IMR-90 (cell line): ENCODE measurements around the gene ZNF667. TPM values are rescaled to one million over a fixed set of nuclear protein-coding genes. Genes with fewer than 3 reads are reported as not detected.
A peak's percentile ranks its signal among the peaks of the same experiment; 100 is the strongest.

Experiments
- ATAC-seq: fragments of 200-7000 bp; cut with Tn5 transposase; 2 replicates; pipeline ENCODE4 v1.9.1; 2020; ENCODE audit warnings: low read depth, mild to moderate bottlenecking, moderate library complexity
- BruUV-seq: library from RNA; stranded (reverse); fragments of 400-500 nt; replicated peaks from 2 replicates; lab custom pipeline; 2021; lab: Mats Ljungman, UMichigan
- CTCF ChIA-PET: fragments of 300-600 bp; formaldehyde crosslinking; extraction: SDS; loops from one replicate; lab custom pipeline; 2021; ENCODE audit warnings: antibody characterized with exemption; lab: Yijun Ruan, JAX
- POLR2A ChIA-PET: fragments of 300-600 bp; sonication (Branson Sonifier 250); formaldehyde crosslinking; loops from one replicate; lab custom pipeline; 2022; ENCODE audit warnings: antibody characterized with exemption; ENCODE audit not compliant: unreplicated experiment; lab: Charles Lee
- DNase-seq: peaks from one replicate; pipeline ENCODE4 v3.0.0; 2013
- H2AFZ ChIP-seq: replicated peaks from 2 replicates; pipeline ENCODE3; 2013; ENCODE audit warnings: low read length, mild to moderate bottlenecking; ENCODE audit not compliant: poor library complexity
- H2AK5ac ChIP-seq: 2 replicates; pipeline ENCODE4 v1.6.1; 2013; ENCODE audit warnings: low read depth, low read length, inconsistent platforms
- H2AK9ac ChIP-seq: replicated peaks from 2 replicates; pipeline ENCODE3; 2013; ENCODE audit warnings: mild to moderate bottlenecking, low read depth, low read length, moderate library complexity; ENCODE audit not compliant: poor library complexity
- H2BK120ac ChIP-seq: 2 replicates; pipeline ENCODE4 v1.6.1; 2013; ENCODE audit warnings: low read depth, low read length, inconsistent platforms
- H2BK15ac ChIP-seq: 3 replicates; pipeline ENCODE4 v1.6.1; 2013; ENCODE audit warnings: low read depth, low read length, inconsistent platforms
- H2BK20ac ChIP-seq: 2 replicates; pipeline ENCODE4 v1.6.1; 2013; ENCODE audit warnings: low read depth, mild to moderate bottlenecking, inconsistent platforms, low read length, moderate library complexity
- H2BK5ac ChIP-seq: 2 replicates; pipeline ENCODE4 v1.6.1; 2013; ENCODE audit warnings: mild to moderate bottlenecking, low read depth, low read length, inconsistent platforms; ENCODE audit not compliant: poor library complexity, severe bottlenecking
- H3K14ac ChIP-seq: replicated peaks from 2 replicates; pipeline ENCODE4 v1.6.1; 2013; ENCODE audit warnings: low read depth, low read length, inconsistent platforms
- H3K18ac ChIP-seq: 2 replicates; pipeline ENCODE4 v1.6.1; 2013; ENCODE audit warnings: low read depth, low read length, control low read depth
- H3K23ac ChIP-seq: 2 replicates; pipeline ENCODE4 v1.6.1; 2013; ENCODE audit warnings: low read depth, low read length, inconsistent platforms
- H3K27ac ChIP-seq: 2 replicates; pipeline ENCODE4 v1.5.1; 2013; ENCODE audit warnings: mild to moderate bottlenecking, control low read depth, low read length; ENCODE audit not compliant: insufficient read depth
- H3K27me3 ChIP-seq: 2 replicates; pipeline ENCODE4 v1.6.1; 2013; ENCODE audit warnings: low read length; ENCODE audit not compliant: control insufficient read depth, insufficient read depth
- H3K36me3 ChIP-seq: 2 replicates; pipeline ENCODE4 v1.6.1; 2013; ENCODE audit warnings: low read length, mixed read lengths; ENCODE audit not compliant: control insufficient read depth, insufficient read depth
- H3K4ac ChIP-seq: 2 replicates; pipeline ENCODE4 v1.6.1; 2013; ENCODE audit warnings: low read depth, low read length, inconsistent platforms
- H3K4me1 ChIP-seq: 2 replicates; pipeline ENCODE4 v1.6.1; 2013; ENCODE audit warnings: low read length, mixed read lengths; ENCODE audit not compliant: control insufficient read depth, insufficient read depth
- H3K4me2 ChIP-seq: 2 replicates; pipeline ENCODE4 v1.6.1; 2013; ENCODE audit warnings: low read depth, mild to moderate bottlenecking, control low read depth, low read length, moderate library complexity
- H3K4me3 ChIP-seq: 2 replicates; pipeline ENCODE4 v1.5.1; 2013; ENCODE audit warnings: low read depth, mild to moderate bottlenecking, control low read depth, low read length, moderate library complexity; ENCODE audit not compliant: insufficient read depth
- H3K56ac ChIP-seq: 2 replicates; pipeline ENCODE4 v1.6.1; 2013; ENCODE audit warnings: low read length, inconsistent platforms; ENCODE audit not compliant: insufficient read depth; ENCODE audit errors: extremely low read depth
- H3K79me1 ChIP-seq, 2 experiments: 2 replicates each; pipeline ENCODE4 v1.6.1; 2013; ENCODE audit warnings: low read length in 2 of 2, inconsistent platforms in 1 of 2, low read depth in 1 of 2
- H3K9ac ChIP-seq: 2 replicates; pipeline ENCODE4 v1.6.1; 2013; ENCODE audit warnings: low read depth, low read length, control low read depth
- H3K9me1 ChIP-seq: 2 replicates; pipeline ENCODE4 v1.6.1; 2013; ENCODE audit warnings: low read length, inconsistent platforms; ENCODE audit not compliant: insufficient read depth
- H3K9me3 ChIP-seq: 2 replicates; pipeline ENCODE4 v1.6.1; 2013; ENCODE audit warnings: low read length; ENCODE audit not compliant: control insufficient read depth, insufficient read depth
- H4K20me1 ChIP-seq: 2 replicates; pipeline ENCODE4 v1.6.1; 2013; ENCODE audit warnings: low read length, inconsistent platforms; ENCODE audit not compliant: insufficient read depth
- H4K5ac ChIP-seq: 2 replicates; pipeline ENCODE4 v1.6.1; 2013; ENCODE audit warnings: mild to moderate bottlenecking, low read depth, low read length, control low read depth
- H4K8ac ChIP-seq, 2 experiments: 2 replicates each; pipeline ENCODE4 v1.6.1; 2013; ENCODE audit warnings: low read depth in 2 of 2, low read length in 2 of 2, control low read depth in 1 of 2, inconsistent platforms in 1 of 2
- H4K91ac ChIP-seq: 2 replicates; pipeline ENCODE4 v1.6.1; 2013; ENCODE audit warnings: low read depth, low read length, inconsistent platforms; ENCODE audit not compliant: insufficient read depth
- CEBPB ChIP-seq: IDR thresholded peaks from 2 replicates; pipeline ENCODE4 v1.6.1; 2012; ENCODE audit warnings: low read depth, low read length, improper control_type of control experiment
- ELK1 ChIP-seq: fragments of 150-350 bp; IDR thresholded peaks from 2 replicates; pipeline ENCODE4 v1.6.1; 2016; ENCODE audit warnings: low read depth, mild to moderate bottlenecking, low read length, moderate library complexity, borderline replicate concordance
- FOS ChIP-seq: fragments of 150-350 bp; IDR thresholded peaks from 2 replicates; pipeline ENCODE4 v1.6.1; 2016; ENCODE audit warnings: low read depth, low read length
- MAZ ChIP-seq: IDR thresholded peaks from 2 replicates; pipeline ENCODE4 v1.6.1; 2012; ENCODE audit warnings: low read depth, mild to moderate bottlenecking, low read length, improper control_type of control experiment, moderate library complexity, borderline replicate concordance
- MXI1 ChIP-seq: IDR thresholded peaks from 2 replicates; pipeline ENCODE4 v1.6.1; 2012; ENCODE audit warnings: low read depth, mild to moderate bottlenecking, low read length, moderate library complexity, borderline replicate concordance
- NFE2L2 ChIP-seq: fragments of 150-350 bp; IDR thresholded peaks from 2 replicates; pipeline ENCODE4 v1.6.1; 2016; ENCODE audit warnings: low read depth, mild to moderate bottlenecking, low read length
- POLR2A ChIP-seq: IDR thresholded peaks from 2 replicates; pipeline ENCODE4 v1.6.1; 2012; ENCODE audit warnings: mild to moderate bottlenecking, low read depth, low read length
- RAD21 ChIP-seq: IDR thresholded peaks from 2 replicates; pipeline ENCODE4 v1.6.1; 2012; ENCODE audit warnings: low read length, improper control_type of control experiment
- RFX5 ChIP-seq: IDR thresholded peaks from 2 replicates; pipeline ENCODE4 v1.8.0; 2012; ENCODE audit warnings: low read depth, mild to moderate bottlenecking, low read length, moderate library complexity
- SMC3 ChIP-seq: fragments of 150-350 bp; IDR thresholded peaks from 2 replicates; pipeline ENCODE4 v1.6.1; 2016; ENCODE audit warnings: low read depth, mild to moderate bottlenecking, antibody characterized with exemption, low read length, moderate library complexity
- USF2 ChIP-seq: fragments of 150-350 bp; IDR thresholded peaks from 2 replicates; pipeline ENCODE4 v1.6.1; 2017; ENCODE audit warnings: mild to moderate bottlenecking, antibody characterized with exemption, low read length, low read depth
- WGBS, 2 experiments: methylation state at CpG; one replicate each; pipeline versions ENCODE4 v1.1.5 to v1.1.7; 2013; ENCODE audit warnings: missing lambda C conversion rate in 2 of 2; ENCODE audit not compliant: insufficient read length in 1 of 2; ENCODE audit errors: extremely low coverage in 2 of 2; 5-methylcytosine and 5-hydroxymethylcytosine counted together
- dilution Hi-C: fragments of 300-500 bp; cut with HindIII; formaldehyde crosslinking; loops from one replicate; pipeline ENCODE4 v1.14.3; 2018; ENCODE audit warnings: low sequenced_read_pairs; ENCODE audit not compliant: unreplicated experiment
- in situ Hi-C: fragments of 300-500 bp; cut with MboI; formaldehyde crosslinking; loops from 3 replicates; pipeline ENCODE4 v1.14.3; 2019; ENCODE audit warnings: low sequenced_read_pairs, inconsistent platforms, mixed read lengths
- intact Hi-C: fragments of 100-400 bp; cut with micrococcal nuclease; formaldehyde crosslinking; loops from 2 replicates; pipeline ENCODE4 v1.10.0; 2022
- polyA plus RNA-seq, 3 experiments: library from polyadenylated mRNA; depleted of rRNA; stranded (reverse); fragments of >200 nt; gene quantifications; 2 replicates each; pipeline ENCODE4 v1.2.3, GENCODE V29; 2012; ENCODE audit warnings: low replicate concordance in 1 of 3
- total RNA-seq: library from RNA; depleted of rRNA; stranded (reverse); fragments of >200 nt; gene quantifications from 2 replicates; pipeline ENCODE4 v1.2.3, GENCODE V29; 2012

ZNF667 gene
- total and polyA plus RNA-seq, 2 of the 4 experiments (the other 2 are of a cell fraction), result 1.8 to 3.4 TPM

GRCh38 chr19:56403764-56404704 is 73.1 kb downstream of the ZNF667 start, which contains the start of gene ZNF583:
Gene ZNF583 (plus strand): TSS chr19:56404332. CDS start chr19:56407115, 2,783 bp downstream.
- Histone ChIP-seq H3K27ac (peak within 1 kb of the TSS; percentile 95), H3K36me3 (peaks cover 8% of the 10 kb centered on the region), H2BK15ac (peak within 1 kb of the TSS; percentile 93), H3K14ac (peak within 1 kb of the TSS; percentile 99), H2BK5ac (peak within 1 kb of the TSS; percentile 96), H3K56ac (peak within 1 kb of the TSS; percentile 94), H3K4ac (peak within 1 kb of the TSS; percentile 95), H3K9ac (peak within 1 kb of the TSS; percentile 95), H3K4me1 (no peaks in the 10 kb centered on the region), H3K4me2 (peak within 1 kb of the TSS; percentile 98), H2AK5ac (peak within 1 kb of the TSS; percentile 98), H3K27me3 (no peaks in the 10 kb centered on the region), H3K23ac (peak within 1 kb of the TSS; percentile 94), H4K91ac (peak within 1 kb of the TSS; percentile 98), H2AK9ac (peak within 1 kb of the TSS; percentile 97), H2BK120ac (peak within 1 kb of the TSS; percentile 97), H3K4me3 (peak within 1 kb of the TSS; percentile 79), H2BK20ac (peak within 1 kb of the TSS; percentile 84), H4K5ac (peak within 1 kb of the TSS; percentile 96), H3K9me3 (peaks cover 17% of the 10 kb centered on the region), H3K18ac (peak within 1 kb of the TSS; percentile 95), H2AFZ (peak within 1 kb of the TSS; percentile 100), H3K9me1 (peaks cover 7% of the 10 kb centered on the region), H4K8ac (peak within 1 kb of the TSS; percentile 99), H4K20me1 (no peaks in the 10 kb centered on the region), H3K79me1 (peaks cover 10 to 19% of the 10 kb centered on the region in 2 experiments)
- BruUV-seq, result no TSS peak
- ATAC-seq, result peak; percentile 97
- ChIA-PET CTCF (no interaction called here), POLR2A (interaction anchor here (1.0 kb wide), 1 partner anchor 11 kb away, joined by 4 read pairs; the partner anchor contains the start of gene ZNF582)
- TF ChIP-seq CEBPB (no peak), FOS (no peak), POLR2A (peak; percentile 26; the same call in 1 of the 2 replicates), SMC3 (no peak), RAD21 (no peak), NFE2L2 (no peak), MXI1 (peak; percentile 68; the same call in 1 of the 2 replicates), ELK1 (no peak), USF2 (no peak), RFX5 (no peak), MAZ (peak; percentile 93)
- DNase-seq, result peak; percentile 97
- dilution Hi-C loops (no loop called here), in situ Hi-C loops (loop anchor here (25.0 kb wide), 1 partner anchor 983 kb away; the partner anchor contains the start of gene ZNF548), intact Hi-C loops (loop anchor here (2.0 to 5.0 kb wide), 2 partner anchors 73 to 133 kb away; partner anchors contain the start of genes ZFP28 and ZNF667)
- 1% methylated on average over 32 of the region's 70 CpGs; no CpG with 5 or more reads in 1 of the 2 experiments for WGBS, 2 experiments
